Neural cell (in vitro differentiated cells): Measurements from ENCODE around the gene ABHD12B. TPM values are rescaled to one million over a fixed set of nuclear protein-coding genes. Genes with fewer than 3 reads are reported as not detected.

Experiments used
- H2AFZ ChIP-seq: fragments of 200-600, 300-800 bp; sonication (generic), shearing (Covaris generic); 2 replicates; pipeline ENCODE4 v1.6.0; 2014; ENCODE audit warnings: low read depth, mild to moderate bottlenecking, antibody characterized with exemption, low read length, moderate library complexity
- H3F3A ChIP-seq: fragments of 200-600 bp; shearing (Covaris generic); 2 replicates; pipeline ENCODE4 v1.6.1; 2016; ENCODE audit warnings: mild to moderate bottlenecking, moderate library complexity, mixed read lengths, antibody characterized with exemption, low read length; ENCODE audit not compliant: insufficient read depth, poor library complexity, severe bottlenecking
- H3K27ac ChIP-seq: fragments of 200-600, 300-800 bp; sonication (generic), shearing (Covaris generic); 2 replicates; pipeline ENCODE4 v1.5.1; 2014; ENCODE audit warnings: mild to moderate bottlenecking, low read length, moderate library complexity
- H3K27me3 ChIP-seq: fragments of 300-800, 200-600 bp; sonication (generic), shearing (Covaris generic); 2 replicates; pipeline ENCODE4 v1.6.0; 2014; ENCODE audit warnings: mild to moderate bottlenecking, low read depth, low read length, moderate library complexity; ENCODE audit not compliant: insufficient read depth
- H3K36me3 ChIP-seq: fragments of 300-800, 200-600 bp; sonication (generic), shearing (Covaris generic); 2 replicates; pipeline ENCODE4 v1.5.1; 2014; ENCODE audit warnings: mild to moderate bottlenecking, antibody characterized with exemption, low read length, moderate library complexity; ENCODE audit not compliant: insufficient read depth
- H3K4me2 ChIP-seq: fragments of 300-800, 200-600 bp; sonication (generic), shearing (Covaris generic); 2 replicates; pipeline ENCODE4 v1.6.0; 2014; ENCODE audit warnings: mild to moderate bottlenecking, low read length
- H3K4me3 ChIP-seq: fragments of 300-800, 200-600 bp; sonication (generic), shearing (Covaris generic); 2 replicates; pipeline ENCODE4 v1.5.1; 2014; ENCODE audit warnings: mild to moderate bottlenecking, low read length, moderate library complexity
- H3K79me2 ChIP-seq: fragments of 200-600 bp; shearing (Covaris generic); replicated peaks from 2 replicates; pipeline ENCODE4 v1.6.0; 2014; ENCODE audit warnings: mild to moderate bottlenecking, low read length, moderate library complexity; ENCODE audit not compliant: insufficient read depth
- H3K9ac ChIP-seq: fragments of 300-800, 200-600 bp; sonication (generic), shearing (Covaris generic); 2 replicates; pipeline ENCODE4 v1.6.1; 2016; ENCODE audit warnings: mild to moderate bottlenecking, low read length, mixed read lengths
- H3K9me2 ChIP-seq: fragments of 200-600 bp; shearing (Covaris generic); 2 replicates; pipeline ENCODE4 v1.6.1; 2016; ENCODE audit warnings: mild to moderate bottlenecking, low read length, mixed read lengths; ENCODE audit not compliant: insufficient read depth
- H3K9me3 ChIP-seq: fragments of 200-600, 300-800 bp; sonication (generic), shearing (Covaris generic); 2 replicates; pipeline ENCODE4 v1.6.1; 2016; ENCODE audit warnings: mild to moderate bottlenecking, mixed run types, low read length, moderate library complexity, mixed read lengths
- H4K20me1 ChIP-seq: fragments of 200-600 bp; shearing (Covaris generic); 2 replicates; pipeline ENCODE4 v1.6.1; 2016; ENCODE audit warnings: mild to moderate bottlenecking, mixed run types; ENCODE audit not compliant: insufficient read depth
- EP300 ChIP-seq: fragments of 450-650 bp; conservative IDR thresholded peaks from 2 replicates; pipeline ENCODE4 v1.6.1; 2014; ENCODE audit warnings: antibody characterized with exemption, mild to moderate bottlenecking, moderate library complexity; ENCODE audit not compliant: poor library complexity, severe bottlenecking
- EZH2 ChIP-seq: fragments of 200-600, 300-800 bp; shearing (Covaris generic), sonication (generic); IDR thresholded peaks from 2 replicates; pipeline ENCODE4 v1.6.1; 2014; ENCODE audit warnings: antibody characterized with exemption, low read length, borderline replicate concordance, mild to moderate bottlenecking; ENCODE audit not compliant: insufficient read depth, poor library complexity, severe bottlenecking
- MXI1 ChIP-seq: fragments of 450-650 bp; conservative IDR thresholded peaks from 2 replicates; pipeline ENCODE4 v1.6.1; 2014; ENCODE audit warnings: antibody characterized with exemption, mild to moderate bottlenecking; ENCODE audit not compliant: poor library complexity, severe bottlenecking
- POLR2AphosphoS5 ChIP-seq: IDR thresholded peaks from 2 replicates; pipeline ENCODE4 v1.6.1; 2012
- RAD21 ChIP-seq: fragments of 450-650 bp; conservative IDR thresholded peaks from 2 replicates; pipeline ENCODE4 v1.6.1; 2014; ENCODE audit warnings: antibody characterized with exemption, mild to moderate bottlenecking, moderate library complexity
- SMC3 ChIP-seq: fragments of 450-650 bp; conservative IDR thresholded peaks from 2 replicates; pipeline ENCODE4 v1.6.1; 2014; ENCODE audit warnings: antibody characterized with exemption, mild to moderate bottlenecking, moderate library complexity; ENCODE audit not compliant: poor library complexity
- TAF1 ChIP-seq: IDR thresholded peaks from 2 replicates; pipeline ENCODE4 v1.6.1; 2012; ENCODE audit warnings: low read depth
- polyA plus RNA-seq: library from polyadenylated mRNA; depleted of rRNA; stranded (reverse); fragments of >200 nt; gene quantifications from 2 replicates; pipeline ENCODE4 v1.2.3, GENCODE V29; 2014
- TF ChIP-seq, protein P1 (sequence below): IDR thresholded peaks from 2 replicates; pipeline ENCODE4 v1.6.1; 2012; ENCODE audit warnings: borderline replicate concordance
- TF ChIP-seq, protein P2 (sequence below): fragments of 450-650 bp; IDR thresholded peaks from 2 replicates; pipeline ENCODE4 v1.5.1; 2014; ENCODE audit warnings: antibody characterized with exemption, mild to moderate bottlenecking, moderate library complexity; ENCODE audit not compliant: poor library complexity, severe bottlenecking

Gene ABHD12B
- polyA plus RNA-seq, 1 donor from 2014 or later: not detected

DNA sequence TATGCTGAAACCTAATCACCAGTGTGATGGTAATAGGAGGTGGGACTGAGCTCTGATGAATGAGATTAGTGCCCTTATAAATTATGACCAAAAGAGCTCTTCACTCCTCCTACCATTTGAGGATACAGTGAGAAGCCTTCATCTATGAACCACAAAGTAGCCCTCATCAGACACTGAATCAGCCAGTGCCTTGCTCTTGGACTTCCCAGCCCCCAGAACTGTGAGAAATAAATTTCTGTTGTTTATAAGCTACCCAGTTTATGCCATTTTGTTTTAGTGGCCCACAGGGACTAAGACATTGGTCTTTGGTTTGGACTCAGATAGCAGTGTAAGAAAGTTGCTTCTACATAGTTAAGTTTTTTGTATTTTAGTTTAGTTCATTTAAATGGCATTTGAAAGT lies 32.9 kb downstream of the ABHD12B start:
- no peaks in the 10 kb centered on the region for H3K36me3 ChIP-seq
- H3K9me2 ChIP-seq: no peaks in the 10 kb centered on the region
- no peaks in the 10 kb centered on the region for H3K27me3 ChIP-seq
- H3K9ac ChIP-seq: no peak overlapping the region
- H3K79me2 ChIP-seq: no peaks in the 10 kb centered on the region
- H3K27ac ChIP-seq: no peak overlapping the region
- no peaks in the 10 kb centered on the region for H4K20me1 ChIP-seq
- TF ChIP-seq, protein P1, sequence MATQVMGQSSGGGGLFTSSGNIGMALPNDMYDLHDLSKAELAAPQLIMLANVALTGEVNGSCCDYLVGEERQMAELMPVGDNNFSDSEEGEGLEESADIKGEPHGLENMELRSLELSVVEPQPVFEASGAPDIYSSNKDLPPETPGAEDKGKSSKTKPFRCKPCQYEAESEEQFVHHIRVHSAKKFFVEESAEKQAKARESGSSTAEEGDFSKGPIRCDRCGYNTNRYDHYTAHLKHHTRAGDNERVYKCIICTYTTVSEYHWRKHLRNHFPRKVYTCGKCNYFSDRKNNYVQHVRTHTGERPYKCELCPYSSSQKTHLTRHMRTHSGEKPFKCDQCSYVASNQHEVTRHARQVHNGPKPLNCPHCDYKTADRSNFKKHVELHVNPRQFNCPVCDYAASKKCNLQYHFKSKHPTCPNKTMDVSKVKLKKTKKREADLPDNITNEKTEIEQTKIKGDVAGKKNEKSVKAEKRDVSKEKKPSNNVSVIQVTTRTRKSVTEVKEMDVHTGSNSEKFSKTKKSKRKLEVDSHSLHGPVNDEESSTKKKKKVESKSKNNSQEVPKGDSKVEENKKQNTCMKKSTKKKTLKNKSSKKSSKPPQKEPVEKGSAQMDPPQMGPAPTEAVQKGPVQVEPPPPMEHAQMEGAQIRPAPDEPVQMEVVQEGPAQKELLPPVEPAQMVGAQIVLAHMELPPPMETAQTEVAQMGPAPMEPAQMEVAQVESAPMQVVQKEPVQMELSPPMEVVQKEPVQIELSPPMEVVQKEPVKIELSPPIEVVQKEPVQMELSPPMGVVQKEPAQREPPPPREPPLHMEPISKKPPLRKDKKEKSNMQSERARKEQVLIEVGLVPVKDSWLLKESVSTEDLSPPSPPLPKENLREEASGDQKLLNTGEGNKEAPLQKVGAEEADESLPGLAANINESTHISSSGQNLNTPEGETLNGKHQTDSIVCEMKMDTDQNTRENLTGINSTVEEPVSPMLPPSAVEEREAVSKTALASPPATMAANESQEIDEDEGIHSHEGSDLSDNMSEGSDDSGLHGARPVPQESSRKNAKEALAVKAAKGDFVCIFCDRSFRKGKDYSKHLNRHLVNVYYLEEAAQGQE: no peak
- no peak for TF ChIP-seq POLR2AphosphoS5
- TF ChIP-seq, protein P2, sequence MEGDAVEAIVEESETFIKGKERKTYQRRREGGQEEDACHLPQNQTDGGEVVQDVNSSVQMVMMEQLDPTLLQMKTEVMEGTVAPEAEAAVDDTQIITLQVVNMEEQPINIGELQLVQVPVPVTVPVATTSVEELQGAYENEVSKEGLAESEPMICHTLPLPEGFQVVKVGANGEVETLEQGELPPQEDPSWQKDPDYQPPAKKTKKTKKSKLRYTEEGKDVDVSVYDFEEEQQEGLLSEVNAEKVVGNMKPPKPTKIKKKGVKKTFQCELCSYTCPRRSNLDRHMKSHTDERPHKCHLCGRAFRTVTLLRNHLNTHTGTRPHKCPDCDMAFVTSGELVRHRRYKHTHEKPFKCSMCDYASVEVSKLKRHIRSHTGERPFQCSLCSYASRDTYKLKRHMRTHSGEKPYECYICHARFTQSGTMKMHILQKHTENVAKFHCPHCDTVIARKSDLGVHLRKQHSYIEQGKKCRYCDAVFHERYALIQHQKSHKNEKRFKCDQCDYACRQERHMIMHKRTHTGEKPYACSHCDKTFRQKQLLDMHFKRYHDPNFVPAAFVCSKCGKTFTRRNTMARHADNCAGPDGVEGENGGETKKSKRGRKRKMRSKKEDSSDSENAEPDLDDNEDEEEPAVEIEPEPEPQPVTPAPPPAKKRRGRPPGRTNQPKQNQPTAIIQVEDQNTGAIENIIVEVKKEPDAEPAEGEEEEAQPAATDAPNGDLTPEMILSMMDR: no peak
- no peak for TF ChIP-seq EZH2
- no peak for TF ChIP-seq EP300
- TF ChIP-seq TAF1: no peak
- TF ChIP-seq RAD21: no peak
- TF ChIP-seq SMC3: no peak
- no peak for TF ChIP-seq MXI1
- no peak overlapping the region for H2AFZ ChIP-seq
- H3F3A ChIP-seq: no peaks in the 10 kb centered on the region
- no peak overlapping the region for H3K4me2 ChIP-seq
- H3K4me3 ChIP-seq: no peak overlapping the region
- H3K9me3 ChIP-seq: no peaks in the 10 kb centered on the region

DNA sequence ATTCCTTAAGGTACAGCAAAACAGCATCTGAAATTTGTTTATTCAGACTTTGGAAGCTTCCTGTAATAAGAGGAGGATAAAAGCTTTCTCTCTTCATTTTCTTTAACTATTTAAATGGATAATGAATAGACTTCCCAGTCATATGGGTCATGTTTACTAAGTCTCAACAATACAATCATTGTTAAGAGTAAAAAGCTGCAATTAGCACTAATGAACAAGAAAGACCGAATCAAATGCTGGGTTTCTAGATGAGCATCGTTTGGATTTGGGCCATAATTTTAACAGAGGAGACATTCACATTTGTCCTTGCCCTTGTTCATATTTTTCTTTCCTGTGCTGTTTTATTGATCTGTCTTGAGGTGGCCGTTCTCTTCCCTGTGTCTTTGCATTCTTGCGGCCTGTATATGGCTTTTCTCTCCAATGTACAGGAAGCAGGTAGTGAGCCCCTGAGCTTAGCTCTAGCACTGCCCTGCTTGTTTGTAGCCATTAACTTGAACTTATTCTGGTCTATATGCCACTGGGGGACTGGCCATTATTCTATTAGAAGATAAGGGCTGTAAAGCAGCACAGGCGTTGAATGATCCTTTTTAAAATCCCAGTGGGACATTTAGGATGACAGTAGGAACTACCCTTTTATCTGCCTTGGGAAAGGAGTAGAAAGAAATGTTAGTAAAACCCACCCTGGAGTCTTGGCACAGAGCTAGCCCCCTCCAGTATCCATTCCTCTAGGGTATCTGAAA lies 34.6 kb downstream of the ABHD12B start:
- H3K4me3 ChIP-seq: no peak overlapping the region

More for the DNA sequence above, 34.6 kb downstream of the ABHD12B start:
- Histone ChIP-seq H3K27ac (no peak overlapping the region), H3K79me2 (no peaks in the 10 kb centered on the region), H3F3A (no peaks in the 10 kb centered on the region), H3K9me3 (no peaks in the 10 kb centered on the region), H4K20me1 (no peaks in the 10 kb centered on the region), H3K4me2 (no peak overlapping the region), H2AFZ (no peak overlapping the region), H3K36me3 (no peaks in the 10 kb centered on the region), H3K27me3 (no peaks in the 10 kb centered on the region), H3K9me2 (no peaks in the 10 kb centered on the region), H3K9ac (no peak overlapping the region)
- TF ChIP-seq, protein P1: no peak
- no peak for TF ChIP-seq POLR2AphosphoS5
- TF ChIP-seq, protein P2: no peak
- TF ChIP-seq MXI1: no peak
- TF ChIP-seq EP300: no peak
- no peak for TF ChIP-seq EZH2
- no peak for TF ChIP-seq SMC3
- no peak for TF ChIP-seq RAD21
- no peak for TF ChIP-seq TAF1
